ENCODE results near the gene CLCN2. TPM values are rescaled to one million over a fixed set of nuclear protein-coding genes. Genes with fewer than 3 reads are reported as not detected.

Gene CLCN2
- total and polyA plus RNA-seq, 2 experiments from 2014 or later = 1.2 to 1.3 TPM

GRCh38 chr3:184336547-184337398, 24.6 kb downstream of the CLCN2 start:
- WGBS, 2 experiments (ENCODE audit: low coverage in 1 of 2, low lambda C conversion rate in 2 of 2, missing lambda C conversion rate in 2 of 2) = 6 to 10% methylated on average over 17 of the region's 17 CpGs
- H3K27me3 ChIP-seq (replicated peaks; ENCODE audit: insufficient read depth) = no peaks in the 10 kb centered on the region
- peak overlapping the region; percentile 8; the same call in 1 of the 2 replicates for H2AFZ ChIP-seq
- H3K4me3 ChIP-seq = peak overlapping the region; percentile 72
- peaks cover 73% of the 10 kb centered on the region for H3K4me1 ChIP-seq (ENCODE audit: insufficient read depth)
- no peaks in the 10 kb centered on the region for H3K9me3 ChIP-seq (ENCODE audit: low read depth)
- DNase-seq = peak; percentile 78
- peak overlapping the region; percentile 88 for H3K9ac ChIP-seq
- TF ChIP-seq EZH2 (IDR thresholded peaks at IDR 0.05; ENCODE audit: insufficient read depth, poor library complexity, severe bottlenecking) (no peak), EZH2phosphoT487 (IDR thresholded peaks at IDR 0.05; ENCODE audit: insufficient read depth, low read depth) (no peak)
- H3K79me2 ChIP-seq (ENCODE audit: insufficient read depth) = peaks cover 64% of the 10 kb centered on the region
- H3K27ac ChIP-seq = peak overlapping the region; percentile 94
- H3F3A ChIP-seq (ENCODE audit: insufficient read depth) = peaks cover 59% of the 10 kb centered on the region
- H3K4me2 ChIP-seq (ENCODE audit: unreplicated experiment) = peak overlapping the region; percentile 82
- H4K20me1 ChIP-seq (ENCODE audit: insufficient read depth) = peaks cover 5% of the 10 kb centered on the region; the same call in 1 of the 2 replicates
- in situ Hi-C loops (cut with MboI) = no loop called here
- H3K9me2 ChIP-seq (ENCODE audit: insufficient read depth) = no peaks in the 10 kb centered on the region
- H3K36me3 ChIP-seq (ENCODE audit: low read depth) = peaks cover 26% of the 10 kb centered on the region

- peak overlapping the region; percentile 88 for H3K9ac ChIP-seq
- peak overlapping the region; percentile 82 for H3K4me2 ChIP-seq (ENCODE audit: unreplicated experiment)
- in situ Hi-C loops (cut with MboI) = no loop called here
- H3K79me2 ChIP-seq (ENCODE audit: insufficient read depth) = peaks cover 72% of the 10 kb centered on the region
- peaks cover 33% of the 10 kb centered on the region for H3K36me3 ChIP-seq (ENCODE audit: low read depth)
- peaks cover 76% of the 10 kb centered on the region for H3K4me1 ChIP-seq (ENCODE audit: insufficient read depth)
- H3F3A ChIP-seq (ENCODE audit: insufficient read depth) = peaks cover 67% of the 10 kb centered on the region
- peak overlapping the region; percentile 94 for H3K27ac ChIP-seq
- H3K4me3 ChIP-seq = peak overlapping the region; percentile 72
- peaks cover 8% of the 10 kb centered on the region; the same call in 1 of the 2 replicates for H4K20me1 ChIP-seq (ENCODE audit: insufficient read depth)
- TF ChIP-seq EZH2 (IDR thresholded peaks at IDR 0.05; ENCODE audit: insufficient read depth, poor library complexity, severe bottlenecking) = no peak
- no peak for TF ChIP-seq EZH2phosphoT487 (IDR thresholded peaks at IDR 0.05; ENCODE audit: insufficient read depth, low read depth)
- H2AFZ ChIP-seq = no peak overlapping the region
- H3K9me3 ChIP-seq (ENCODE audit: low read depth) = no peaks in the 10 kb centered on the region
- H3K27me3 ChIP-seq (replicated peaks; ENCODE audit: insufficient read depth) = no peaks in the 10 kb centered on the region
- WGBS, 2 experiments (ENCODE audit: low coverage in 1 of 2, low lambda C conversion rate in 2 of 2, missing lambda C conversion rate in 2 of 2) = 2 to 3% methylated on average over 30 to 51 of the region's 77 CpGs
- DNase-seq = peak; percentile 89
- no peaks in the 10 kb centered on the region for H3K9me2 ChIP-seq (ENCODE audit: insufficient read depth)
Observed at GRCh38 chr3:184335661-184336546, 25.5 kb downstream of the CLCN2 start.

GRCh38 chr3:184335291-184335660, 26.1 kb downstream of the CLCN2 start:
- Histone ChIP-seq H3K27me3 (replicated peaks; ENCODE audit: insufficient read depth) (no peaks in the 10 kb centered on the region), H3K36me3 (ENCODE audit: low read depth) (peaks cover 37% of the 10 kb centered on the region), H3K4me1 (ENCODE audit: insufficient read depth) (peaks cover 69% of the 10 kb centered on the region), H3K4me2 (ENCODE audit: unreplicated experiment) (no peak overlapping the region), H3K9me3 (ENCODE audit: low read depth) (no peaks in the 10 kb centered on the region), H3K9ac (peak overlapping the region; percentile 88), H3K79me2 (ENCODE audit: insufficient read depth) (peaks cover 69% of the 10 kb centered on the region), H4K20me1 (ENCODE audit: insufficient read depth) (peaks cover 8% of the 10 kb centered on the region; the same call in 1 of the 2 replicates), H3K27ac (peak overlapping the region; percentile 94), H3F3A (ENCODE audit: insufficient read depth) (peaks cover 65% of the 10 kb centered on the region), H3K9me2 (ENCODE audit: insufficient read depth) (no peaks in the 10 kb centered on the region), H3K4me3 (peak overlapping the region; percentile 72; the same call in 1 of the 2 replicates), H2AFZ (no peak overlapping the region)
- no peak for TF ChIP-seq EZH2 (IDR thresholded peaks at IDR 0.05; ENCODE audit: insufficient read depth, poor library complexity, severe bottlenecking)
- peak; percentile 42 for DNase-seq
- WGBS, 2 experiments (ENCODE audit: low coverage in 1 of 2, low lambda C conversion rate in 2 of 2, missing lambda C conversion rate in 2 of 2) = 48 to 50% methylated on average over 4 of the region's 4 CpGs
- in situ Hi-C loops (cut with MboI) = no loop called here

GRCh38 chr3:184334470-184335158, 26.8 kb downstream of the CLCN2 start:
- in situ Hi-C loops (cut with MboI) = no loop called here
- H3K27me3 ChIP-seq (replicated peaks; ENCODE audit: insufficient read depth) = no peaks in the 10 kb centered on the region
- H2AFZ ChIP-seq = no peak overlapping the region
- peaks cover 72% of the 10 kb centered on the region for H3F3A ChIP-seq (ENCODE audit: insufficient read depth)
- peak; percentile 92 for DNase-seq
- H3K4me3 ChIP-seq = no peak overlapping the region
- no peaks in the 10 kb centered on the region for H3K9me2 ChIP-seq (ENCODE audit: insufficient read depth)
- peak overlapping the region; percentile 33 for H3K4me2 ChIP-seq (ENCODE audit: unreplicated experiment)
- peak overlapping the region; percentile 94 for H3K27ac ChIP-seq
- peaks cover 44% of the 10 kb centered on the region for H3K36me3 ChIP-seq (ENCODE audit: low read depth)
- no peak for TF ChIP-seq EZH2phosphoT487 (IDR thresholded peaks at IDR 0.05; ENCODE audit: insufficient read depth, low read depth)
- TF ChIP-seq EZH2 (IDR thresholded peaks at IDR 0.05; ENCODE audit: insufficient read depth, poor library complexity, severe bottlenecking) = no peak
- peaks cover 8% of the 10 kb centered on the region; the same call in 1 of the 2 replicates for H4K20me1 ChIP-seq (ENCODE audit: insufficient read depth)
- peak overlapping the region; percentile 88 for H3K9ac ChIP-seq
- peaks cover 72% of the 10 kb centered on the region for H3K4me1 ChIP-seq (ENCODE audit: insufficient read depth)
- no peaks in the 10 kb centered on the region for H3K9me3 ChIP-seq (ENCODE audit: low read depth)
- 29 to 38% methylated on average over 14 to 15 of the region's 15 CpGs for WGBS, 2 experiments (ENCODE audit: low coverage in 1 of 2, low lambda C conversion rate in 2 of 2, missing lambda C conversion rate in 2 of 2)
- H3K79me2 ChIP-seq (ENCODE audit: insufficient read depth) = peaks cover 69% of the 10 kb centered on the region

All from GM23248 (cell line).